HS-27A (cell line): ENCODE data around the gene DNAJB13.
"Not testable (repeated sequence)": the region's sequence is repeated elsewhere in the genome, so short reads cannot be mapped to it uniquely, and the experiment has no call there.

Experiments used
- DNase-seq: peaks from one replicate; pipeline ENCODE4 v3.0.0-alpha.2; 2012; ENCODE audit warnings: low read depth, missing footprints

The DNAJB13 gene

DNA sequence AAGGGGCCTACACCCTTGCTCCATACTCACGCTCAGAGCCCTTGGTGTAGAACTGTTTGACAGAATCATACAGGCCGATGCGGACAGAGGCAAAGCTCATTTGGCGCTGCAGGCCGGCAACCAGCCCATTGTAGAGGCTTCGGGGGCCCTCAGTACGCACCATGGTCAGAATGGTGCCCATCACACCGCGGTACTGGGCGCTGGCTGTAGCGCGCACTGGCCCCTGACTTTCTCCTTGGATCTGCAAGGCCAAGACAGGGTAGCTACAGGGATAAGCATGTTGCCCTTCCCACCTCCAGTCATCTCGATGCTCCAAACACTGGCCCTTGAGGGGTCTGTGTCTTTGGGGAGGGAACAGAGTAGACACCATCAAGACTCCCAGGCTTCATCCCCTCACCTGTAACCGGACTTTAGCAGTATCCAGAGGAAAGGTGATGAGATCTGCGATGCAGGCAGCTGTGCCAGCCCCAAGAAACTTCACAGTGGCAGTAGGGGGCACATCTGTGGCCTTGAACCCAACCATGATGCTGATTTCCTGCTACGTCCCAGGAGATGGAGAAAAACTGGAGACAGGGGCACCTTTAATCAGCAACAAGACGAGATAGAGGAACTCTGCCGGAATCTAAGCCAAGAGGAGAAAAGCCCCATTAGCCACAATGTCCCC lies 27.2 kb downstream of the DNAJB13 start:
- DNase-seq, result no peak

DNA sequence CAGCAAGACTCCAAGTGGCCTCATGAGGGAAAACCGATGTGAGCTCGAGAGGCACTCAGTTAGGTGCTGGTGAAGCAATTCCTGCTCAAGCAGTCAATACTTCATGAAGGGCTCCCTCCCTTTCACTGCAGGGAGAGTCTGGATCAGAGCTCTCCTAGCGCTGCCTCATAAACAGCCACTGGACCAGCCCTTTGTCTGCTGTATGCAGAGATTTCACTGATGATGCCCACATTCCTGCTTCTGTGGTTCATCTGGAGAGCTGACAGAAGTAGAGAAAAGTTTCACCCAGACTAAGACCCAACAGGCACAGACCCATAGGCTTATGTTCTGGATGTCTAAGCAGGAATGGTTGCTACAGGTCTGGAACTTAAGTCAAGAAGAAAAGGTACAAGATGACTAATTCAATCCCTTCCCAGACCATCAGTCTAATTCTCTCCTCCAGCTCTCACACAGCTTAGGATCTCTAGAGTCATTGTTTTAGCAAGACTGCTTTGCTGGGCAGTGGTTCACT lies 27.8 kb downstream of the DNAJB13 start:
- no peak for DNase-seq

DNA sequence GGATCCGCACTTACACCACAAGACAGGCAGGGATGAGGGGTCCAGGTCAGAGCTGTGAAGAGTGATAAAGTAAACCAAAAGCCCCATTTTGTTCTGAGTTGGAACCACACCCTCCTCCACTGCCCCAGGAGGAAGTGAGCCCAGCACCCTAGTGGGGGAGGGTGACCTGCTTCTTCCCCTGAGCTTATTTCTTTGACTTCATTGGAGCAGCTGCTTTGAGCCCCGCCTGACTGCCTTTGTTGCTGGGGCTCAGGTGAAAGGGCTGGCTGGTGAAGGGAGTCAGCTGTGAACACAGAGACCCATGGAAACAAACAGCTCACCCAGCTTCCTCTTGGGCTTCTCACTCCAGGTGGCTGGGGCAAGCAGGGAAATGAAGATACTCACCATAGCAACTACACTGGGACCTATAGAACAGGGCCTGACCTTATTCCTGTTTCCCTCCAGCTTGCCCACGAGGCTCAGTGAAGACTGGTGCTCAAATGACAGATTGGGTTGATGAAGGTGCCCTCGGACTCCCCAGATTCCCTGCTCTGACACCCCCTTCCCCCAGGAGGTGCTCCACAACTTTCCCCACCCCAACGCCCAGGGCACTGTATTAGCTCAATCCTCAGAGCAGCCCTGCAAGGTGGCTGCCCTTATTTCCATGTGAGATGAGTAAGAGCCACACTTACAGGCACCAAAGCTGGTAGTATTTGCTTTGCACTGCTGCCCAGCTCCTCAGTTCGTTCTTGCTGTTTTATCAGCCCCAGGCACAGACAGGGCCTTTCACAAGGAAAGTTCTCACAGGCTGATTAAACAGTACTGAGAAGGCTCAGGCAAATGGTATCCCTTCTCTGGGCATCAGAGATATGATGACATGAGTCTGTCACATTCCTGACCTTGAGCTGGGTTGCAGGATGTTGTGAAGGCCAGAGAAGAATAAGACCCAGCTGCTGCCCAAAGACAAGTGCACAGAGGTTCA lies 29.5 kb downstream of the DNAJB13 start:
- DNase-seq, result no peak

DNA sequence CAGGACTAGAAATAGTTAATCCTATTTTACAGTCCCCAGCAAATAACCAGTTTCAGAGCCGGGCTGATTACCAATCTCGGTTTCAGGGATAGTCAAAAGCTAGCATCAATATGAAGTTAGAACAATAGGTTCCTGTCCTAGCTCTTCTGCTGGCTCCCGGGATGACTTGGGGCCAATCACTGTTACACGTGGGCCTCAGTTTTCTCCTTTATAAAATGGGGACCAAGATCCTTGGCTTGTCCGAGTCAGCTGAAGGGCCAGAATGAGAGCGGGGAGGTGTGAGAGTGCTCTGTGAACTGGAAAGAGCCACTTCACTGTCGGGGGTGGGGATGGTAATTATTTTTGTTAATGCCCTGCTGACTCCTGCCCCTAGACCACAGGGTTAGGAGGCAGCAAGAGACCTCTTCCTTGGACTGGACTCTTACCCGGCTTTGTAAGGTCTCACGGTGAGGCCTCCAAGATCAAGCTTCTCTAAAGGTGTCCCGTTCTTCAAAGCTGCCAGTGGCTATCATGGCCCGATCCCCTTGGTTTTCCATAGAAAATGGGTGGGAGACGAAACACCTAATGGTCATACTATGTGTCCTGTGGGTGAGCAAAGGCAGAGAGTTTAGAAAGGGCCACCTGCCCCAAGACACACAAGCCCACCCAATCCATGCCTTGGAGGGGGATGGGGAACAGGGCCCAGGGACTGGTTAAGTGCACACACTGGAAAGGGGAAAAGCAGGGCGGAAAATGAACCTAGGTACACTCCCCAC lies 30.4 kb downstream of the DNAJB13 start:
- DNase-seq, result no peak

DNA sequence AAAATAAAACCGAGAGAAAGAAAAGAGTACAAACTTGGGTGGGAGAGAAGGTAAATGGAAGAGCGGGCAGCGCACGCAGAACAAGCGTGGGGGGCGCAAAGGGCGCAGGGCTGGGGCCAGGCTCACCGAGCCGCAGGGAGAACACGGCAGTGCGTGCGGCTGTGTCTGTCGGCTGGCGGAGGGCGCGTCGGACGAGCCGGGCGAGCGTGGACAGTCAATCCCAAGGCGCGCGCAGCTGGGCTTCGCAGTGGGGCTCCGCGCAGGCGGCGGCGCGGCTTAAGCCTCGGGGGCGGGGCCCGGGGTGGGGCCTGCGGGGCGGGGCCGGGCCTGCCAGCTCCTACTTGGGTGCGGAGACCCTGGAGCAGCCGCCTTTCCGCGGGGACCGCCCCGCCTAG lies 31.8 kb downstream of the DNAJB13 start, which contains the start of gene UCP2:
Gene UCP2, minus strand, starts transcription at position 249 of the 395 bp plus-strand sequence. CDS start 4,465 bp downstream, outside the sequence.
- no peak for DNase-seq

DNA sequence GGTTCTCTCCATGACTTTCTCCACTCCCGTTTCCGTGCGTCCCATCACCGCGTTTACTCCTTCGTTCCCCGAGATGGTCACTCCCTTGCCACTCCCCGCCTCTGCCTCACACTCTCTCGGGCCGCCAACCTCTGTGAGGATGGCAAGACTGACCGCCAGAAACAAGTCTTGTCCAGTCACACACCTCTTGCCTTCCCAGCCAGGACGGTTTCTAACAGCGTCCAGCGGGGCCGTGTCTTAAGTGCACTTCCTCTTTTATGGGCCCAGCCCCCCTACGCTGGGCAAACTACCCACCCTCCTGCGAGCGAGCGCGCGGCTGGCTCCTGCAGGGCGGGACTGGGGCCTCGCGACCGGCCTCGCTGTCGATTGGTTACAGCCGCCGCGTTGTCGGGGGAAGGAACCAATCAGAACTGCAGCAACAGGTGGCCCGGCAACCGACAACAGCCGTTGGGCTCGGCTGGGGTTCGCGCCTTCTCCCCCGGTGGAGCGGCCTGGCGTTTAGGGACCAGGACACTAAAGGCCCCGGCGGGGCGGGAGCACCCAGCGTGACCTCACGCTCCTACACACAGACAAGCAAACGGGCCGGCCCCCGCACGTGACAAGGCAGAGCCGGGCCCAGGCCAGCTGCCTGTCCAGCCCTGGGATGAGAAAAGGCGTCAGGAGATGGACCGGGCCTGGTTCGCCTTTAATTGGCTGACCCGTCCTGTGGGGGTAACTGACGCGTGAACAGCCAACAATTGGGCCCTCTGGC lies 32.3 kb downstream of the DNAJB13 start:
- peak; percentile 85 for DNase-seq

DNA sequence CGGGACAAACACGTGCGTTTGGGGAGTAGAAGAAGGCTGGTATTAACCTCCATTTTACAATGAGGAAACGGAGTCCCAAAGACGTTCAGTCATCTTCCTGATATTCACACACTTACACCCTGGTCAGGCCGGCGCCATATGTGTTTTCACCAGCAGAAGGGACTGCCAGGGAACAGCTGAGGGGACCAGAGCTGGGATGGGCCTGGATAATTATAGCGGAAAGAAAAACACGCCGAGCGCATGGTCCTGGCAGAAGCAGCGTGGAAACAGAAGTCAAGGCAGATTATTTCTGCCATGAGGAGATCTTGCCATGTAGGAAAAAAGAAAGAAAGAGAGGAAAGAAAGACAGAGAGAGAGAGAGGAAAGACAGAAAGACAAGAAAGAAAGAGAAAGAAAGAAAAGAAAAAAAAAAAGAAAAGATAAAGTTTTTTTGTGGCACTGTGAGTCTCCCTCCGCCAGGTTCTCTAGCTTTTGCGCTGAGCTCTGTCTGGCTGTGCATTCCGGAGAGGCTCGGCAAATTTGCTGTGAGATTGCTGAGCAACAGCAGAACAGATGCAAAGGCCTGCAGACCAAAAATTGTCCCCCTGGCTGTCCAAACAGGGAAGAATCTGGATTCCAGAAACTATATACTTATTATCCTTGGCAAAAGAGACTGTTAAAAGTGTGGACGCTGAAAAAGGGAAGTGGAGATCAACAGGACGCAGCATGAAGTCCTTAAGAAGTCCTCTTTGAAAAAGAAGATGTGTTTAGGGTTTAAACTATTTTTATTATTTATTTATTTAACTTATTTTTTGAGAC lies 33.1 kb downstream of the DNAJB13 start:
- DNase-seq, result no peak

DNA sequence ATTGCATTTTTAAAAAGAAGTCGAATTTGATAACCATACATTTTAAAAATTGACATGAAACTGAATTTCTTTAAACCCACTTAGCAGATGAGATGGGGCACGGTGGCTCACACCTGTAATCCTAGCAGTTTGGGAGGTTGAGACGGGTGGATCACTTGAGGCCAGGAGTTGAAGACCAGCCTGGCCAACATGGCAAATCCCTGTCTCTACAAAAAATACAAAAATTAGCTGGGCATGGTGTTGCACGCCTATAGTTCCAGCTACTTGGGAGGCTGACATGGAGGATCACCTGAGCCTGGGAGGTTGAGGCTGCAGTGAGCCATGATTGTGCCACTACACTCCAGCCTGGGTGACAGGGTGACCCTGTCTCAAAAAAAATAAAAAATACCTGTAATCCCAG lies 34.8 kb downstream of the DNAJB13 start:
- DNase-seq, result not testable (repeated sequence)

DNA sequence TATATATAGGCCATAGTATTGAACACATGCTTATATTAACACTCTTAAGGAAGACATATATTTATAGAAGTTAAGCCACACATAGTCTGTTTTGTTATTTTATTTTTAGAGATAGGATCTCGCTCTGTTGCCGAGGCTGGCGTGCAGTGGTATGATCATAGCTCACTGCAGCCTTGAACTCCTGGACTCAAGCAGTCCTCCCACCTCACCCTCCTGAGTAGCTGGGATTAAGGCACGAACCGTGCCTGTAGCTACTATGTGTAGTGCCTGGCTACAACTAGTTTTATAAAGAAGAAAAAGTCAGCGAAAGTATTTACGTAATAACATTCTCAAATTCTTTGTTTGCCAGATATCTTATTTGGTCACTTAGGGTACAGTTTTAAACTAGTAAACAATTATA lies 37.4 kb downstream of the DNAJB13 start:
- DNase-seq, result no peak

DNA sequence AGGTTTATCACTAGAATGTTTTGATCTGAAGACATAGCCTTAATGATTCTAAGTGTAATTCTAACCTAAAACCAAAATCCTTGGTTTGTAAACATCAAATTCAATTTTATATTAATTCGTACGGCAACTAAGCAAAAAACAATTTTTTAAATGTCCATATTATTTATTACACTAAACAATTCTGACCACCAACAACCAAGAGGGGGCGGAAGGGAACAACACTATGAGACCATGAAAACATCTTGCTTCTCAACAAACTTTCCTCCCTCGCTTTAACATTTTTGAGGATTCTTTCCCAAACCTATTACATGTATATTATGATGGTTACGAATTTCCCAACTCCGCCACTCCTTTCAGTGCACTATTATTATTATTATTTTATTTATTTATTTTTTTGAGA lies 38.3 kb downstream of the DNAJB13 start:
- DNase-seq, result no peak

DNA sequence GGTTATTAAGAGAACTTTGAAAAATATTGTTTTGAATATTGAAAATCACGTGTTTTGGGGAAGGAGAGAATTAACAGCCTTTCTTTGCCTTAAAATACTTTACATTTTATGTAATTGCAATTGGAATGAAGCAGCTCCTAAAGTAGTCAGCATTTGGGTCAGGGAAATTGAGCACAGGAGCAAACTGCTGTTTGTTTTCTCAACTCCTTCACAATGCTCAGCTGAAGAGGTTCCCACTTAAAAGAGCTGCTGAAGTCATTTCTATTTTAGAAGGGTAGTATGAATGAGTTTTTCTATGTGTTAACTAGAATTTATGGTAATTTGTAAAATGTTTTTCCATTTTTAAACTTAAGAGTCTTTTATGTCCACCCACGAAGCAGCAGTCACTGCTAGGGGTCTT lies 39.9 kb downstream of the DNAJB13 start:
- no peak for DNase-seq

DNA sequence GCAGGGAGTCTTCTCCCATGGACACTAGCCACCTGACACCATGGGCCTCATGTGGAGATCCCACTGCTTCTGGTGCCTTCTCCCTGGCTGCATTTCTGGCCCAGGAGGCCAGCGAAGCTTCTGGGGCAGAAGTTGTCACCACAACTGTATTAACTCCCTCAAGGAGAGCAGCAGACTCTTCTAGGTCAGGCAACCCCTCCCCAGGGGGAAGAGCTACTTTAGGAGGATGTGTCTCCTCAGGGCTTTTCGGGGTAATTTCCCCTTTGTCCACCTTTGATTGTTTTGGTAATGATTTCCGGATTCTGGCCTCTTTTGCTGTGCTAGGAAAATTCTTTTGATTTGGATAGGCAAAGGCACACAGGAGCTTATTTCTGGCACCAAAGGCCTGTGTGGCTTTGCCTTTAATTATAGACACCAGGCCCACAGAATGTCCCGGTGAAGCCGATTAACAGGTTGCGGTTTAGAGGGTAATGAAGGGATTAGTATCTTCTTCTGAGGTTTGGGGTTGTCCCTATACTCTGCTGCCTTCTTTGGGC lies 40.7 kb downstream of the DNAJB13 start:
- no peak for DNase-seq

DNA sequence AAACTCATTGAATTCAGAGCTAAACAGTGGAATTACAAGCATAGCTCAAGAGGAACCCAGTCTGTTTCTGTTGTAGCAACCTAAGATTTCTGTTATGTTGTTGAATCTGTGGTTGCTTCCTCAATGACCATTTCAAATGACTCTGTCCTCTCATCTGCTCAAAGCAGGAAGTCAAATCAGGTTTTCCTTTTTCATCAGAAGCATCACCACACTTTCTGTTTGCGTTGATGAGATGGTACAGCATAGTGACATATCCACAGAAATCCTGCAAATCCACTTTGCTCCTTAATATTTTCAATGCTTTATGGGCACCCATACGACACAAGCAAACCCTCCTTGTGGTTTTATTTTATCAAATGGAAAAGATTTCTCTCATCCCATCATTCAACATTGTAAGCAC lies 44.4 kb downstream of the DNAJB13 start:
- DNase-seq, result no peak

DNA sequence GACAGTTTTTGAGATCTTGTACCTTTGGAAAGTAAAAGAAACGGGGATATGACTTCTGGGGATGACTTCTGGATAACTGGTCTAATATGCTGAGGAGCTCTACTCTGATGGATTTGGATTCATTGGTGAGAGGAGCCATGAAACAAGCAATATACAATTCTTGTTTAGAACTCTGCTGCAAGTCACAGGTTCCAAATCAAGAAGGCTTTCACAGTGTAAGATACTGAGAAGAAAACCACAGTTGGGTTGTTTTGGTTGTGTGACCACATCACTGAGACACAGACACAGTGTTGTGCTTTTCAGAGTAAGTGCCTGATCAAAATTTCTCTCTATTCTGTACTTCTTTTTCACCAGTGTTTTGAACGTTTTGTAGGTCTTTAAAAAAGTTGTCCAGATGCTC lies 44.9 kb downstream of the DNAJB13 start:
- no peak for DNase-seq

DNA sequence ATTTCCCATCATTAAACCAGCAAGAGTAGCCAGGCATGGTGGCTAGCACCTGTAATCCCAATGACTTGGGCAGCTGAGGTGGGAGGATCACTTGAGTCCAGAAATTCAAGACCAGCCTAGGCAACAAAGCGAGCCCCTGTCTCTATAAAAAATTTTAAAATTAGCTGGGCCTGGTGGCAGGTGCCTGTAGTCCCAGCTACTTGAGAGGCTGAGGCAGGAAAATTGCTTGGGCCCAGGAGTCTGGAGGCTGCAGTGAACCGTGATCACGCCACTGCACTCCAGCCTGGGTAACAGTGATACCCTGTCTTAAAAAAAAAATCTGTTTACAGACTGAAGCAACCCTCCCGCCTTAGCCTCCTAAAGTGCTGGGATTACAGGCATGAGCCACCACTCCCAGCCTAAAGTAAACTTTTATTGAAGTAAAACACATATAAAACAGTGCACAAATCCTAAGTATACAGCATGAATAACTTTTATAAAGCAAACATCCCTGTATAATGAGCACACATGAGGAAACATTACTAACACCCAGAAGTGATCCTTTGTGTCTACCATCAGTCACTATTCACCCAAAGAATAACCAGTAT lies 45.4 kb downstream of the DNAJB13 start:
- no peak for DNase-seq

DNA sequence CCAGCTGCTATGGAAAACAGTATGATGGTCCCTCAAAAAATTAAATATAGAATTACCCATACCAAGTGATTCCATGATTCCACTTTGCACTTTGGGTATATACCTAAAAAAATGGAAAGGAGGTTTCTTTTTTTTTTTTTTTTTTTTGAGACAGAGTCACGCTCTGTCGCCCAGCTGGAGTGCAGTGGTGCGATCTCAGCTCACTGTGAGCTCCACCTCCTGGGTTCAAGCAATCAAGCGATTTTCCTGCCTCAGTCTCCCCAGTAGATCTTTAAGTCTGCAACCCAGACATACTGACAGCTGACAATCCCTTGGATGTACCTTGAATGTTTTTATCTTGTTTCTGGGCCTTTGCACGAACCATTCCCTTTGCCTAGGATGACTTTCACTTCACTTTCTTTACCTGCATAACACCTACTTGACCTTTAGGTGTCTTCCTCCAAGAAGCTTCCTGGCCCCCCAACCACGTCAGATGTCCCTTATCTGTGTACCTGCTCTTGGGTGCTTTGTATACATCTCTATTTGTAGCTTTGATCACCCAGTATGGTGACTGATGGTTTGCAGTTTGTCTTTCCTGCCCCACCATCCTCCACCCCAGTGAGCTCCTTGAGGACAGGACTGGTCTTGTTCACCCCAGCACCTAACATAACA lies 46.4 kb downstream of the DNAJB13 start:
- no peak for DNase-seq

DNA sequence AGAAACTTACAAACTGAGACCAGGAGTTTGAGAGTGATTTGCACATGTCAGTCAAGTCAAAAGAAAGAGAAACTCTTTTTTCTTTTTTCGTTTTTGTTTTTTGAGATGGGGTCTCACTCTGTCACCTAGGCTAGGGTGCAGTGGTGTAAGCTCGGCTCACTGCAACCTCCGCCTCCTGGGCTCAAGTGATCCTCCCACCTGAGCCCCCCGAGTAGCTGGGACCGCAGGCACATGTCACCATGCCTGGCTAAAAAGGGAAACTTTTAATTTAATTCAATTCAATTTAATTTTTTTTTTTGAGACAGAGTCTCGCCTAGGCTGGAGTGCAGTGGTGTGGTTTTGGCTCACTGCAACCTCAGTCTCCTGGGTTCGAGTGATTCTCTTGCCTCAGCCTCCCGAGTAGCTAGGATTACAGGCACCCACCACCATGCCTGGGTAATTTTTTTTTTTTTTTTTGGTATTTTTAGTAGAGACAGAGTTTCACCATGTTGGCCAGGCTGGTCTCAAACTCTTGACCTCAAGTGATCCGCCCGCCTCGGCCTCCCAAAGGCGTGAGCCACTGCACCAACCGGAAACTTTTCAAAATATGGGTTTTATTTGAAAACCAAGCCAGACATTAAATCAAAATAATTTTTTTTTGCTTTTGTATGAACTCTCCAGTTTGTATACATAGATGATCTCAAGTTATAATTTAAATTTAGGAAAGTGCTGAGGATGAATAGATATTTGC lies 48.2 kb downstream of the DNAJB13 start:
- DNase-seq, result no peak

DNA sequence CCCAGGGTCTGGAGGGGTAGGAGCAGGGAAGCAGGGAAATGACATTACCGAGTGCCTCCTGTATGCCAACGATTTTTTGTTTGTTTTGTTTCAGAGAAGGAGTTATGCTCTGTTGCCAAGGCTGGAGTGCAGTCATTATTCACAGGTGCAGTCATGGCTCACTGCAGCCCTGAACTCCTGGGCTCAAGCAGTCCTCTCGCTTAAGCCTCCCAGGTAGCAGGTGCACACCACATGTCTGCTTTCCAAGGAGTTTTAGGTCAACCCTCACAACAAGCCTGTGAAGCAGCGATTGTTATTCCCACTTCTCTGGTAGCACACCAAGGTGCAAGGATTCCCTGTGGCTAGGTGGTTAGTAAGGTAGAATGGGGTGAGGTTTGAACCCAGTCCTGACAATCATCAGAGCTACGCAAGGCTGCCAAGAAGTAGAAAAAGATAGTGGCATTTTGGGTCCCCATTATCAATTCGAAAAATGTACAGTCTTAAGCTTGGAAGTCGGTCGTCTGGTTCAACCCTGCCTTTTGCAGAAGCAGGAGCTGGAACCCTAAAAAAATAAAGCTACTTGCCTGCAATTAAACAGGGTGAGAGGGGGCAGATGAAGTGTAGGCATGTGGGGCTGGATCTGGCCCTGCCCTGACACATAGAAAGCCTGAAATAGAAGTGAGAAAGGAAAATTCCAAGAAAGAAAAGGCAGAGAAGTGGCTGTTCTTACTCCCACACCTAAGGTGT lies 48.9 kb downstream of the DNAJB13 start:
- DNase-seq, result no peak
